H7 (cell line): ENCODE measurements around the gene GJD4. TPM values are rescaled to one million over a fixed set of nuclear protein-coding genes. Genes with fewer than 3 reads are reported as not detected.
A peak's percentile ranks its signal among the peaks of the same experiment; 100 is the strongest.

Experiments used
- DNase-seq: peaks from one replicate; pipeline ENCODE4 v3.0.0; 2012
- H3K27me3 ChIP-seq: 2 replicates; pipeline ENCODE4 v1.6.0; 2011; ENCODE audit warnings: mild to moderate bottlenecking, low read length; ENCODE audit not compliant: control insufficient read depth, insufficient read depth
- H3K36me3 ChIP-seq: replicated peaks from 2 replicates; pipeline ENCODE4 v1.5.1; 2011; ENCODE audit warnings: low read length; ENCODE audit not compliant: control insufficient read depth, insufficient read depth
- H3K4me3 ChIP-seq: 2 replicates; pipeline ENCODE4 v1.5.1; 2011; ENCODE audit warnings: low read depth, mild to moderate bottlenecking, control low read depth, low read length, moderate library complexity; ENCODE audit not compliant: insufficient read depth
- total RNA-seq: library from RNA; depleted of rRNA; stranded (reverse); fragments of >200 nt; shearing (Covaris generic); gene quantifications from 2 replicates; pipeline ENCODE4 v1.2.3, GENCODE V29; 2014

The GJD4 gene
- total RNA-seq, 1 experiment from 2014 or later, result not detected

DNA sequence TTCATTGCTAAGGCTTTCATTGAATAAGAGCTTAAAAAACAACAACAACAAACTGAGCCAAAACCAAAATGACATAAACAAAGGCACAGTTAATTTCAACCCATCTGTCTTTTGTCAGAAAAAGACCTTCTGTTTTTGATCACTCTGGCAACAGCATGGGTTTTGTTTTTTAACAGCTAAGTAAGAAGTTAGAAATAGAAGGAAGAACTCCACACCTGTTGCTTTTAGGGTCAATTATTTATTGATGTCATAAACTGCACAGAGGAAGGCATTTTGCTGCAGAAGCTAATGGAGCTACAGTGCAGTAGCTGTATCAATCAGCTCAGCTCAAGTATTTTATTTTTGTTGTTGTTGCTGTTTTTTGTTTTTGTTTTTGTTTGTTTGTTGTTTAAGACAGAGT is 16.3 kb upstream of the GJD4 start:
- H3K36me3 ChIP-seq, result no peaks in the 10 kb centered on the region
- no peaks in the 10 kb centered on the region for H3K27me3 ChIP-seq
- no peak overlapping the region for H3K4me3 ChIP-seq
- DNase-seq, result no peak

DNA sequence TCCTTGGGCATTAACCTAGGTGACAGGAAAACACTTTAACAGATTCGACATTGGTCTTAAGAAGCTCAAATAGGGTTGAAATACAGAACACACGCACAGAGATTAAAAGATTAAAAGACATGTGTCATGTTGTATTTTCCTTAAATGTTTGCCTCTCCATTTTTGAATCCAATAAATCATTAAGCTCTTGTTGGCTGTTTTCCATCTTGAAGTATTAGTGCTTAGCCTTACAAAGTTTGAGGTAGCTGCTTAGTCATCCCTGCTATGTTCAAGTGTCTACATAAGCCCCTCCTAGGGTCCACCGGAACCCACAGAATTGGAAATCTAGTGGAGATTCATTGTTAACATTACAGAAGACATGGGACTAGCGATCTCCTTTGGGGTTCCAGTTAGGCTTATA is 12.7 kb upstream of the GJD4 start:
- no peak for DNase-seq
- no peak overlapping the region for H3K4me3 ChIP-seq
- no peaks in the 10 kb centered on the region for H3K36me3 ChIP-seq
- no peaks in the 10 kb centered on the region for H3K27me3 ChIP-seq

DNA sequence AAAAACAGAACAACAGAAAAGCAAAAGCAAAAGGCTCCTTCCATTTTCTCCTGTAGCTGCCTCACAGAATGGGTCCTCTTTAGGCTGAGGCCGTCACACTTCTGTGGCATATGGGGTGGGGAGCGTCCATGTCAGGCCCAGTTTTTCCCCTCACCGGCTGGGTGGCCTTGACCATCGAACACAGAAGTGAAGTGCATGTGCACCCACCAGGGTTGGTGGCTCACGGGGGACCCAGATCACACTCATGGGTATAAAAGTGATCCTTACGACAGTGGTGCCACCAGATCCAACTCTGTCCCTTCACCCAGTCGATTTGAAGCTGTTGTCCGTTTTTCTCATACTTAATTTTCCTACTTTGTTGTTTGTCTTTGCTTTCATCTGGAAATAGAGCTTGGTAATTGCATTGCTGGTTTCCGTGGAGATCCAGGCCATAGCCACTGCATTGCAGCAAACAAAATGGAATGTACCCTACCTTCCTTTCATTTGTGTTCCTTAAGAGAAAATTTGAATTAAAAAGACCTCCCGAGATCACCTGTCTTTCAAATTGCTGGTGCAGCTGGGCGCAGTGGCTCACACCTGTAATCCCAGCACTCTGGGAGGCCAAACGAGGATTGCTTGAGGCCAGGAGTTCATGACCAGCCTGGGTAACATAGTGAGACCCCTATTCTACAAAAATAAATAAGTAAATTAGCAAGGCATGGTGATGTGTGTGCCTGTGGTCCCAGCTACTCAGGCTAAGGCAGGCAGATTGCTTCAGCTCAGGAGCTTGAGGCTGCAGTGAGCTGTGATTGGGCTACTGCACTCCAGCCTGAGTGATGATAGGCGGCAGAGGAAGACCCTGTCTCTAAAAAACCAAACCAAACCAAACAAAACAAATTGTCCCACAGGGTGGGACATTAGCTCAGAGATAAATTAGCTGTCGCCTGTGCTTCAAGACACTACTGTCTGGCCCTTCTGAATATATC is 10.7 kb upstream of the GJD4 start:
- H3K36me3 ChIP-seq, result no peaks in the 10 kb centered on the region
- DNase-seq, result peak; percentile 61
- H3K27me3 ChIP-seq, result no peaks in the 10 kb centered on the region
- H3K4me3 ChIP-seq, result no peak overlapping the region

DNA sequence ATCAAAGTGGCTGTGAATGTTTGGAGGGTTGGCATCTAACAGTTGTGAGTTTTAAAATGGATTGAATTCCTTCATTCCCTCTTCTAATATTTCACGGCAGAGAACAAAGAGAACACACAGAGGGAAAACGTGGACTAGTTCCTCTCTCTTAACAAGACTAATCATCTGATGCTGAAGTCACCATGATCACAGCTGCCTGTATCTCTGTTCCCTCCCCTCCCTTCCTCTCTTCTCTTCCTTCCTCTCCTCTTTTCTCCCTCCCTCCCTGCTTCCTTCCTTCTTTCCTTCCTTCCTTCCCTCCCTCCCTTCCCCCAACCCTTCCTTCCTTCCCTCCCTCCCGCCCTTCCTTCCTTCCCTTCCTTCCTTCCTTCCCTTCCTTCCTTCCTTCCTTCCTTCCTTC is 10.0 kb upstream of the GJD4 start:
- DNase-seq, result no peak

DNA sequence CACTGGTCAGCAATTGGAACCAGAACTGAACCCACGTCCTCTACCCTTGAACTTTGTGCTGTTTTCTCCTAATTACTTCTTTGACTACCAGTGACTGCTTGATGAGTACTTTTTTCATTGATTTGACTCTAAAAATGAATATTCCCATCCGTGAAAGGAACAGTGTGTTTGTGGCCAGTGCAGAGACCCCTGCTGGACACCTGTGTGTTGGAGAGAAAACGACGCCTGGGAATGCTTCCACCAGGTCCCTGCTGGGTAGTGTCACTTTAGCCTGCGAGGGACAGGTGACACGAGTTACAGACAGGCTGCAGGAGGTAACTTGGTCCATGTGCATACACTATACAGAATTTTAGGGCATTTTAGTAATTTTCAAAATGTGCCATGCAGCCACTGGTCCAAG is 6.8 kb upstream of the GJD4 start:
- no peaks in the 10 kb centered on the region for H3K27me3 ChIP-seq
- no peak overlapping the region for H3K4me3 ChIP-seq
- no peak for DNase-seq
- H3K36me3 ChIP-seq, result no peaks in the 10 kb centered on the region

More for the DNA sequence above, 10.0 kb upstream of the GJD4 start:
- Histone ChIP-seq H3K36me3 (no peaks in the 10 kb centered on the region), H3K27me3 (no peaks in the 10 kb centered on the region), H3K4me3 (no peak overlapping the region)

DNA sequence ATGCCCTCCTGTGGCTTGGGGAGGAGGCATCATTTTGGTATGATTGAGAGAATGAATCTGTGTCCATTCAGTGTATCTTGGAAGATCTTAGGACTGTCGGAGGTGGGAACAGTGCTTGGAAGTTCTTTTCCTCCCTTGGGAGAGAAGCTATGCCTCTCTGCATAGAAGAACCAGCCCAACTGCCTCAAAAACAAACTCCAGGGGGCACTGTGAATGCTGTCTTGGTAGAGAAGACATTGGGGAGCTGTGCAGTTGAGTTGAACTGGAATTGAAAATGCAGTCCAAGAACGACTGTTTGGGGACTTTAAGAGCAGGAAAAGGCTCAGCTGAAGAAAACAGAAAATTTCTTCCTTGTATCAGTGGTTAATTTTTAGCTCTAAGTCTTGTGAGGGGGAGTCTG is 4.9 kb upstream of the GJD4 start:
- no peaks in the 10 kb centered on the region for H3K36me3 ChIP-seq
- H3K27me3 ChIP-seq, result no peaks in the 10 kb centered on the region
- no peak overlapping the region for H3K4me3 ChIP-seq
- no peak for DNase-seq

DNA sequence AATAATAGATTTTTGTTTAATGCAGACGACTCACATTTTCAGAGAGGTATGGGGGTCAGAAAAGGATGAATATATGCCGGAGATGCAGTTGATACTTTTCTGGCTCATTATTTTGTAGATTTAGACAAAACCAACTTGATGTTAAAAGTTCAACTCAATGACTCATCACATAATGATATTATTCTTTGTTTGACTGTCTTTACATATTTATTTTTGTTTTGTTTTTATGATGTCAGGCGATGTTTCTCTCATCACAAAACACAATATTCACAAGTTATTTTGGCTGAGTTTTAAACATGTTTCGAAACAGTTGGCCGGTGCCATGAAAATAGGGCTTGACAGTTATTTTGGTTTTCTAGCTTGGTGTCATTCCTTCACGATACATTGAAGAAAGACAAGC is 1.3 kb downstream of the GJD4 start:
- H3K36me3 ChIP-seq, result no peaks in the 10 kb centered on the region
- no peak for DNase-seq
- no peak overlapping the region for H3K4me3 ChIP-seq
- H3K27me3 ChIP-seq, result no peaks in the 10 kb centered on the region

DNA sequence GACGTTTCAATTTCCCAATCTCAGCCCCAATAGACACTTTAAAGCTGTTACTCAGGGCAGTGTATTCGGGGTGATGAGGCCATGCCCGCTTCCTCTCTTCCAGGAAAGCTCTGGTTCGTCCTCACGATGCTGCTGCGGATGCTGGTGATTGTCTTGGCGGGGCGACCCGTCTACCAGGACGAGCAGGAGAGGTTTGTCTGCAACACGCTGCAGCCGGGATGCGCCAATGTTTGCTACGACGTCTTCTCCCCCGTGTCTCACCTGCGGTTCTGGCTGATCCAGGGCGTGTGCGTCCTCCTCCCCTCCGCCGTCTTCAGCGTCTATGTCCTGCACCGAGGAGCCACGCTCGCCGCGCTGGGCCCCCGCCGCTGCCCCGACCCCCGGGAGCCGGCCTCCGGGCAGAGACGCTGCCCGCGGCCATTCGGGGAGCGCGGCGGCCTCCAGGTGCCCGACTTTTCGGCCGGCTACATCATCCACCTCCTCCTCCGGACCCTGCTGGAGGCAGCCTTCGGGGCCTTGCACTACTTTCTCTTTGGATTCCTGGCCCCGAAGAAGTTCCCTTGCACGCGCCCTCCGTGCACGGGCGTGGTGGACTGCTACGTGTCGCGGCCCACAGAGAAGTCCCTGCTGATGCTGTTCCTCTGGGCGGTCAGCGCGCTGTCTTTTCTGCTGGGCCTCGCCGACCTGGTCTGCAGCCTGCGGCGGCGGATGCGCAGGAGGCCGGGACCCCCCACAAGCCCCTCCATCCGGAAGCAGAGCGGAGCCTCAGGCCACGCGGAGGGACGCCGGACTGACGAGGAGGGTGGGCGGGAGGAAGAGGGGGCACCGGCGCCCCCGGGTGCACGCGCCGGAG is 2.6 kb downstream of the GJD4 start:
- H3K36me3 ChIP-seq, result no peaks in the 10 kb centered on the region
- no peaks in the 10 kb centered on the region for H3K27me3 ChIP-seq
- no peak overlapping the region for H3K4me3 ChIP-seq
- peak; percentile 41 for DNase-seq

DNA sequence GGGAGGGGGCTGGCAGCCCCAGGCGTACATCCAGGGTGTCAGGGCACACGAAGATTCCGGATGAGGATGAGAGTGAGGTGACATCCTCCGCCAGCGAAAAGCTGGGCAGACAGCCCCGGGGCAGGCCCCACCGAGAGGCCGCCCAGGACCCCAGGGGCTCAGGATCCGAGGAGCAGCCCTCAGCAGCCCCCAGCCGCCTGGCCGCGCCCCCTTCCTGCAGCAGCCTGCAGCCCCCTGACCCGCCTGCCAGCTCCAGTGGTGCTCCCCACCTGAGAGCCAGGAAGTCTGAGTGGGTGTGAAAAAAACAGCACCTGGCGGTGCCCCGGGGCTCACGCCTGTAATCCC is 3.2 kb downstream of the GJD4 start:
- H3K27me3 ChIP-seq, result no peaks in the 10 kb centered on the region
- peak; percentile 41 for DNase-seq
- no peak overlapping the region for H3K4me3 ChIP-seq
- H3K36me3 ChIP-seq, result no peaks in the 10 kb centered on the region

DNA sequence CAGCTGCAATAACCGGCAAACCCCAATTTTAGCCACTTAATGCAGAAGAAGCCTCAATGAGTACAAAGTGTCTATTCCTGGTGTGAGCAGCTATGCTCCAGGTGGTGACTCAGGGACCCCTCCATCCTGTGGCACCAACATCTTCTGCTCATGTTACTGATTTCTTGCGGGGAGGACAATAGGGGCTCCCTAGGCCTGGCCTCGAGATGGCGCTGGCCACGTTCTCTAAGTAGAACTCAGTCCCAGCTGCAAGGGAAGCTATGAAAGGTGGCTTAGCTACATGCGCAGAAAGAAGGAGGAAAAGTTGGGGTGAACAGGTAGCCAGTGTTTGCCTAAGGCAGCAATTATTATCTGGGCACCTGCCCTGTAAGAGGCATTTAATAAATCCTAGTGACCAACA is 6.6 kb downstream of the GJD4 start:
- H3K4me3 ChIP-seq, result no peak overlapping the region
- no peaks in the 10 kb centered on the region for H3K36me3 ChIP-seq
- peak; percentile 45 for DNase-seq
- H3K27me3 ChIP-seq, result no peaks in the 10 kb centered on the region

DNA sequence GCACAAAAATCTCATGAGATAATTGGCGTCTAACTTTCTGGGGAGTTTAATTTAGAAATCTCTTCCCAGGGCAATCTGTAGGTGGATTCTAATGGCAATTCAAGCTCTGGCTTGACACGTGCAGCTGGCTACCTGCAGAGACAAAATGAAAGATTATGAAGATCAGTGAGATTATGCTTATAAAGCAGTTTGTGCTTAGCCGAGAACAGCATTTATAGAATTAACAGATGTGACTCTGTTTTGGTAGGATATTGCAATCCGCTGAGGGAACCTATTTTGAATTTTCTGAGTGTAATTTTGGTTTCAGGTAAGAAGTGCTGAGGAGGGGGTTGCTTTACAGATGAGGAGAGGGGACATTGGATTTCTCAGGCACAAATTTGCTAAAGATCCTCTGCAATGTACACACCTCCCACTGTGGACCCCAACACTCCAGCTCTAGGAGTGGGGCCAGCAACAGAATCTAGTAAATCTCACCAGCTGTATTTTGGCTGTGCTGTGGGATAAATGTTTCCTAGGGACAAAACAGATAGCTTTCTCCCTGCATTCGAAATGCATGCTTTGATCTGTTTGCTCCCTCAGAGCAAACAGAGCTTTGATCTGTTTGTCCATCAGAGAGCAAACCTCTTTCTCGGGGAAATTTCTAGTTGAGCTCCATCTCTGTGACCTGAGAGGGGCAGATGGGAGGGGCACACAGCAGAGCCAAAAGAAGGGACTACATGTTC is 7.4 kb downstream of the GJD4 start:
- no peak overlapping the region for H3K4me3 ChIP-seq
- DNase-seq, result no peak

DNA sequence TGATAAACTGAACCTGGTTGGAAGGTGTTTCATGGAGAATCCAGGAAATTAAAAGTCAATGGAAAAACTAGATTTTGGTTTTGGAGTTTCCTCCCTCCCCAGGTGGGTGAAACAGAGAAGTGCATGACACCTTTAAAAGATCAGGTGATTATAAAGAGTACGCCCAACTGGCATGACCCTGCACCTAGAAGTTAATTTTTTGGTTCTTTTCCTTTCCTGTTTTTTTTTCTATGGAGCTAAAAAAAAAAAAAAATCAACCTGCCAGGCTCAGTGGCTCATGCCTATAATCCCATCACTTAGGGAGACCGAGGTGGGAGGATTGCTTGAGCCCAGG is 7.9 kb downstream of the GJD4 start:
- Histone ChIP-seq H3K27me3 (no peaks in the 10 kb centered on the region), H3K4me3 (no peak overlapping the region), H3K36me3 (no peaks in the 10 kb centered on the region)
- no peak for DNase-seq

More for the DNA sequence above, 7.4 kb downstream of the GJD4 start:
- Histone ChIP-seq H3K36me3 (no peaks in the 10 kb centered on the region), H3K27me3 (no peaks in the 10 kb centered on the region)

DNA sequence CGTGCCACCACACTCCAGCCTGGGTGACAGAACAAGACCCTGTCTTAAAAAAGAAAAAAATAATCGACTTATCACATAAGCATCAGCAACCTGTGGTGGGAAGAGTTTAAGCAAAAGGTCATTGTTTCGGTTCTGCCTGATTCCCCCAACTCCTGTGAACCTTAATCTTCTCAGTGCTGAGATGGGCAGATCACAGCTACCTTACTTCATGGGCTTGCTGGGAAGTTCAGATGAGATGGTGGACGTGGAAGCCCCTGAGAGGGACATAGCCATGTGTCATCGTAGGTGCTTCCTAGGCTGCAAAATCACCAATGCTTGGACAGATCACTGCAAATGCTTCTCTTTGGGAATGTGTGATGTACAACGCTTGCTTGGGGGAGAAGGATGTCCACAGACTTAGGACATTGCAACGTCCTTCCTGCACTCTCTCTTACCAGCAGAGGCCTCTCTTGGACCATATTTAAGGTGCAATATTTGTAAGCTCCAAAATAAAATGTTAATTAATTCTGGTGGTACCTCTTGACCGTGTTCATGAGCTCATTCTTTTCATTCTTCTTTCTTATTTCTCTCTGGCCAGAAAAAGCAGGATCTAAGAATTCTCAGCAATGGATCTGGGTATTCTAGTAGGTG is 8.6 kb downstream of the GJD4 start:
- DNase-seq, result no peak
- Histone ChIP-seq H3K36me3 (no peaks in the 10 kb centered on the region), H3K27me3 (no peaks in the 10 kb centered on the region), H3K4me3 (no peak overlapping the region)

DNA sequence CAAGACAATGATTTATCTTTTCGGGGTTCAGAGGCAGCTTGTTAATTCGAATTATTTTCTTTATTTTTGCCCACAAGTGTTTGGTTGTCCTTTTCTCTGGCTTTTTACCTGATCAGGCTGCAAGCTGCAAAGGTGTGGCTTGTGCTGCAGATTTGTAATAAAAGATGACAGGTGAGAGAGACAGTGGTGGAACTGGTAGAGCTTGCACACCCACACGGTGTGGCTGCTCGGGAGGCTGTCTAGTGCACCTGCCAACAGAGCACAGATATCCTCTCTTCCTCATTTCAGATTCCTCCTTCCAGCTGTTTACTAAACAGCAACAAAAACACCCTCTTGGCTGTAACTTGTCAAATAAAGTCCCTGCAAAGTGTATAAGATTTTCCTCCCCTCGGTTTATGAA is 9.2 kb downstream of the GJD4 start:
- no peak overlapping the region for H3K4me3 ChIP-seq
- DNase-seq, result no peak
- no peaks in the 10 kb centered on the region for H3K27me3 ChIP-seq
- no peaks in the 10 kb centered on the region for H3K36me3 ChIP-seq
